Left kidney (tissue), 2 donors: ENCODE measurements around the gene NKIRAS1. TPM values are rescaled to one million over a fixed set of nuclear protein-coding genes. Genes with fewer than 3 reads are reported as not detected.
"Not testable (repeated sequence)": the region's sequence is repeated elsewhere in the genome, so short reads cannot be mapped to it uniquely, and the experiment has no call there.

Experiments
- DNase-seq: peaks from one replicate; pipeline ENCODE4 v3.0.0-alpha.2; 2013
- polyA plus RNA-seq: library from polyadenylated mRNA; unstranded; fragments of 120-200 nt; gene quantifications from one replicate; pipeline ENCODE4 v1.2.1, GENCODE V29; 2013; ENCODE audit not compliant: insufficient read length

Gene NKIRAS1
- polyA plus RNA-seq, 1 donor = 17.1 TPM

DNA sequence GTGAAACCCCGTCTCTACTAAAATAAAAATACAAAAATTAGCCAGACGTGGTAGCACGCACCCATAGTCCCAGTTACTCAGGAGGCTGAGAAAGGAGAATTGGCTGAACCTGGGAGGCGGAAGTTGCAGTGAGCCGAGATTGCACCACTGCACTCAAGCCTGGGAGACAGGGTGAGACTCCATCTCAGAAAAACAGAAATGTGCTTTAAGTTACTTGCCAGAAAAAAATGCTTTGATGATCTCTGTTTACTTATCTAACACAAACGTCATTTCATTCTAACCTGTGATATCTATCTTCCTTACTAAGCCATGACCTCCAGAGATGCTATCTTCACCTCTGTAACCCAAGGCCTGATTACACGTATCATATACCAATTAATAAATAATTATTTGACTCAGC, 7.4 kb downstream of the NKIRAS1 start:
- no peak for DNase-seq

DNA sequence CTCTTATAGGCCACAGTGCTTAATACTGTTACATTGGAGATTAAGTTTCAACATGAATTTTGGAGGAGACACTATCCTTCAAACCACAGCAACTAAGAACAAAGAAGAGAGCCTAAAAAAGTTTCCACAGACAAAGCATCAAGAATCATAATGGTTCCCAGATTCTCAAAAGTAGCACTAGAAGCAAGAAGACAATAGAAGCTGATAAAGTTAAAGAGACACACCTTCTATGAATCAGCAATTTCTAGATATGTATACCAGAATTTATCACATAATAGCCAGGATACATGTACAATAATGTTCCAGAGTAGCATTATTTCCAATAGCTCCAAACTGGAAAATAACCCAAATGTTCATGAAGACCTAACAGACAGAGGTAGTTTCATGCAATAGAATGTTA, 12.2 kb downstream of the NKIRAS1 start:
- no peak for DNase-seq

DNA sequence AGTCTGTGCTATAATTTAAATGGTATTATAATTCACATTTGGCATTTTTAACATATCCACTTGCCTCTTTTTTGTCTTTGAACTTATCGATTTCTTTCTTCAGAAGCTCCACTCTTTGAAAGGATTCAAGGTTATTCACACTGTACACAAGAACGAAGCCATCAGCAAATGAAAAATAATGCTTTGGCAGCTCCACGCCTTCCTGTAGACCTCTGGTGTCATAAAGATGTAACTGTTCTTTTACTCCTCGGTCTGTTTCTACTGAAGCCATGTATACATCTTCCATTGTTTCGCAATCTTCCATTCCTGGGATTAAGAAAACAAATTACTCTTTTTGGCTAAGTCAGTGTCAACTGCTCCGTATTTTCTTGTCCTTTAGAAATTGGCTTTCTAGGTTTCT, 16.0 kb downstream of the NKIRAS1 start:
- DNase-seq = no peak

DNA sequence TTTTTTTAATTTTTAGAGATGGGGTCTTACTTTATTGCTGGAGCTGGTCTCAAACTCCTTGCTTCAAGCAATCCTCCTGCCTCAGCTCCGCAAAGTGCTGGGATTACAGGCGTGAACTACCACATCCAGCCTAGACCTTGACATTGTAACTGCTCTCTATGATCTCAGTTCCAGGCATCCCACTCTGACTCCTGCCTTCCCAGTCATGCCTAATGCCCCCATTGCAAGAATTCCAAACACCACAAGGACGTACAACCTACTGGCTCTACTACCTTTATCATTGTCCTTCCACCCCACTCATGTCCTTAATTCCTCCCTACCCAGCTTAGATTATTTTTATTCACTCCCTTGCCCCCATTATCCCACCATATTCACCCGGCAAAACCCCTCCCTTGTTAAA, 21.6 kb downstream of the NKIRAS1 start:
- DNase-seq = no peak

DNA sequence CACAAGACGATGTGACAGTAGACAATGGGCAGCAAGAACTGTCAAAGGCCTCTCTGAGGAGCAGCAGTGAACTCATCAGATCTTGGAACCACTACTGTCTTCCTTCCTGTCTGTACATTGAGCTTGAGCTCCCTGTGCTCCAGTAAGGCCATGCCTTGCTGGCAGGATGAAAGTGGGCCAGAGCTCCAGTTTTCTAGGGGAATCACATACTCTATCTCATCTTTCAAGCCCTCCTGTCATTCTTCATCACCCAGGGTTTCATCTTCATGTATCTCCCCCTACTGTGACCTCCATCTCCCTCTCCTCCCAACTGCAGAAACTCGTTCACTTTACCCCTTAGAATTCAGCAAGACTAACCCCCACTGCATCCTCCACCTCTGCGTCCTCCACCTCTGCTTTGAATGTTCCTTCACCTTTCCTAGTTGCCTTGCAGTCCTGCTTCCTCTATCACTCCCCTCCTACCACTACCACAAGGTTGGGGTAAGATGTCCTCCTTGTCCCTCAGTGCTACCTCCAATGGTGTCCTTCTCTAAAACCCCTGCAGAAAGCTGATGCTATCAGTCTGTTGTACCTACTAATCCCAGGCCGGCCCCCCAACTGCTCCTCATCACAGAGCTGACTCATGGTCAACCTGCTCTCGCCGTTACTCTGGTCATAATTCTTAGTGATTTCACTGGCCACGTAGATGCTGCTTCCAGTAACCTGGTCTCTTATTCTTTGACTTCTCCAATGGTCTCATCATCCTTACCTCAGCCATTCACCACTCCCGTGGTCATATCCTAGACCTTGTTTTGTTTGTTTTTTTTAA, 22.3 kb downstream of the NKIRAS1 start:
- no peak for DNase-seq

DNA sequence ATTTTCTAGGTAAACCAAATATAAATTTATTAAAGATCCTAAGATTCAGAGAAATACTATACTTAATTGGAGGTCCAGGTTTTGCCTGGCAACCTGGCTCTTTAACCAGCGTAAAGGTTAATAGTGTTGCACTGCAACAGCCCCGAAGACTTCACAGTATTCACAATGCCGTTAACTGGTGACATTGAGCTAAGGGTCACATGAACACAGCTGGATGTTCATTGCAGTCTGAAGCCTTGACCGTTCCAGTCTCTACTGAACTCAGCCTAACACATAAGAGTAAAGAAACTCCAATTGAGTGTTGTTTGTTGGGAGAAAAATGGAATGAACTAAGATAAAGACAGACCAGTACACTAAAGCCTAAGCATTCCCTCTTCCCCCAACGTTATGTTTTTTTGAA, 26.8 kb downstream of the NKIRAS1 start:
- no peak for DNase-seq

DNA sequence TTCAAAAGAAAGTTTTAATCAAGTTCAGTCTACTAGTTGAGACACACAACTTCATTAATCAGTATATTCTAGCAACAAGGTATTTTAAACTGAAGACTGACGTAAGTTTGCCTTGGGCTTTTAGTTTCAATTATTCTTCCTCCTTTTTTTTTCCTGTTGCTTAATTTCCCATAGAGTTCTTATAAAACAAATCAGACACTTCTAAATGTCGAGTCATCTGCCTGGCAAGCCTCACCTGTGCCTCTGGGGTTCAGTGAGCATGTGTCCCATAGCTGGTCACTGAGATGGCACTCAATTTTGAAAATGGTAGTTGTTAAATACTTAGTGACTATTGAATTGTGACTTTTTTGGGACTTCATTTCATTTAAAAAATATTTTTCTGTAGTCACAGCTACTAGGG, 27.4 kb downstream of the NKIRAS1 start:
- no peak for DNase-seq

DNA sequence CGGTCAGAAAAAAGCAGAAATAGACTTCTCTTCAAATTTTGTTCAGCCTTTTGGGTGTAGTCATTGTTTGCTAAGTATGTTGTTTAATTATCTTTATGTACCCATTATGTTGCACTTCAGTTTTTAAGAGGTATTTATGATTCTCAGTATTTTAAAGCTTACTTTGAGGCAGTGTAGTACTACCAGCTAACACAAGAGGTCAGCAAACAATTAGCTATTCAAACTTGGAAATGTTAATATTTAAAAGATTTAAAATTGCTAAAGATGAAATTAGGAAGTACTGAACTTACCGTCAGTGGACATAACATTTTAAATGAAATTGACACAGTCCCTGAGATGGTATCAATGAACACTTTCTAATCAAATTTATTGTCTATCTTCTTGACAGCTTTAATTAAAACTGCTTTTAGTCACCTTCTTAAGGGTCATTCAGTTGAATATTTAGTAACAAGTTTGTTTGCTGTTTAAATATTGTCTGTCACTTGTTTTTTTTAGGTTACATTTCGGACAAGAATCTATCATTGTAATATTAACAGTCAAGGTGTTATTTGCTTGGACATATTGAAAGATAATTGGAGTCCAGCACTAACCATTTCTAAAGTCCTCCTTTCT, 28.1 kb downstream of the NKIRAS1 start:
- DNase-seq = no peak

DNA sequence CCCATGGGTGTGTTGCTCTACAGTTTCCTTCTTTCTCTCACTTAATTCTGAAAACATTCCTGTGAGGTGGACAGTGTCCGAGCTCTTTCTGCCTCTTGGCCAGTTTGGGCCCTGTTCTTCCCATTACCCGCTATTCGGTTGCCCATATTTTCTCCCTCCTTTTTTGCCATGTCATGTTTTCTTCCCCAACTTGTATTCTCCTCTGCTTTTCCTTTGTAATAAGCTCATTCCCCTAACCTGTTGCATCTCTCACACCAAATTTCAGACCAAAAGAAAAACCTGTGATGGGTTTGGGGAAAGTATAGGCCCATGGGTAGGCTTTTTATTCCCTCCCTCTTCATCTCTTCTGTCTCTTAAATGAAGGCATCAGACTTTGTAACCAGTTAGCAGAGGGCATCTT, 30.5 kb downstream of the NKIRAS1 start:
- no peak for DNase-seq

DNA sequence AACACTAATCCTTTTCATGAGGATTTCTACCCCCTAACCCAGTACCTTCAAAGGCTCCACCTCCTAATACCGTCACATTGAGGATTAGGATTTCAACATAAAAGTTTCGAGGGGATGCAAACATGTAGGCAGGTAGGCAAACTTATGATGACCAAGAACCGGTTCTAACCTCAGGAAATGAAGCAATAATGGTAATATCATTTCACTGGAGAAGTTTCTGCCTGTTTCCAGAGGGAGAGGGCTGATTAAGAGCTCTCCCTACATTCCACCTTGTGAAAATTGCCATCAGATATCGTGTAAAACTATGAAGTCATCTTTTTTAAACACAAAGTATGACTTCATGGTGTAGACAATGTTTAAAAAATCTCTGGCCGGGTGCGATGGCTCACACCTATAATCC, 31.6 kb downstream of the NKIRAS1 start:
- DNase-seq = no peak

DNA sequence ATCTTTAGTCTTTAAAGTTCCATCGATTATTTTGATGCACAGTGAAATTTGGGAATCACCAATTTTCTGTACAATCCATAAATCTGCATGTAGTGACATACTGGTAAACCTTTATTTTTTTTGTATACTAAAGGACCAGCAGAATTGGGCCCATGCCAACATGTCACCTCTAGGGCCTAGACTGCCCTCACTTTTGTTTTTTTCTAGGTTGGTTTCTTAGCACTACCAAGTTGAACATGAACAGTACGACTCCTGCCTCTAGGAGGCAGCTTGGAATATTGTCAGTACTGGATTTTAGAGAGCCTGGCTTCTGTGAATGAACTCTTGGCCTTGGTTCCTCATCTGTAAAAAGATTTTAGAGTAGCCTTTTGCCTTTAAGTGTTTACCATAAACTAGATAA, 32.3 kb downstream of the NKIRAS1 start:
- no peak for DNase-seq

DNA sequence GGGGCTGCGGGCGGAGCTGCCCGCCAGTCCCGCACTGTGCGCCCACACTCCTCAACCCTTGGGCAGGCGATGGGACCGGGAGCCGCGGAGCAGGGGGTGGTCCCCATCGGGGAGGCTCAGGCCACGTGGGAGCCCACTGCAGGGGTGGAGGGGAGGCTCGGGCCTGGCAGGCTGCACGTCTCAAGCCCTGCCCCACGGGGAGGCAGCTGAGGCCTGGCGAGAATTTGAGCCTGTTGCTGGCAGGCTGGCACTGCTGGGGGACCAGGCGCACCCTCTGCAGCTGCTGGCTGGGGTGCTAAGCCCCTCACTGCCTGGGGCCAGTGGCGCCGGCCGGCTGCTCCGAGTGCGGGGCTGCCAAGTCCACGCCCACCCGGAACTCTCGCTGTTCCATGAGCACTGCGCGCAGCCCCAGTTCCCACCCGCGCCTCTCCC, 34.3 kb downstream of the NKIRAS1 start:
- no peak for DNase-seq

DNA sequence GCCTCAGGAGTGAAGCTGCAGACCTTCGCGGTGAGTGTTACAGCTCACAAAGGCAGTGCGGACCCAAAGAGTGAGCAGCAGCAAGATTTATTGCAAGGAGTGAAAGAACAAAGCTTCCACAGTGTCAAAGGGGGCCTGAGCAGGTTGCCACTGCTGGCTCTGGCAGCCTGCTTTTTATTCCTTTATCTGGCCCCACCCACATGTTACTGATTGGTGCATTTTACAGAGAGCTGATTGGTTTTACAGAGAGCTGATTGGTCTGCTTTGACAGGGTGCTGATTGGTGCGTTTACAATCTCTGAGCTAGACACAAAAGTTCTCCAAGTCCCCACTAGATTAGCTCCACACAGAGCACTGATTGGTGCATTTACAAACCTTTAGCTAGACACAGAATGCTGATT, 34.8 kb downstream of the NKIRAS1 start:
- not testable (repeated sequence) for DNase-seq

DNA sequence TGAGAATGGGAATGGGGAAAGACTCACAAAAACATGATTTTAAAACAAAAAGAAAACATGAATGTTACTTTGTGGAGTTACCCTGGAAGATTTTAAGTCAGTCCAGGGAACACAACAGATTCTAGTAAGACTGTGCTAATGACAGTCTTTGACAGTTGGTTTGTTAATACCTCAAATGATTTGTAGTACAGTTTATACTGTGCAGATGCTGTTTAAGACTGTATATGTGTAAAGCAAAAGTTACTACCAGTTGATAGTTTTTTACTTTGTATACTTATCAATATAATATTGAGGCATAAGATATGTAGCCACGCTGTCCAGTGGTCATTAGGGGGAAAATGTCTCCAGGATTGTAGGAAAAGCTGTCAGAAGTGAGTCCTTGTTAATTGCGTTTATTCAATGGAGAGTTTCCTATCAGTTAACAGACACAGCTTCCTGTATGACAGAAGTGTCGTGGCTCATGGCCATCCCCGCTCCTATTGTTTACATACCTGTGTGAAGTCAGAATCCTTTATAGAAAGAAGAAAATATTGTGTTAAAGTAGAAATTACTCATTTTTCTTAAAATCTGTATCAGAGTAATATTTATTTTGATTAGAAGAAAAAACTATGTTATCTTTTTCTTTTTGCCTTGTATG, 36.0 kb downstream of the NKIRAS1 start:
- DNase-seq = no peak

DNA sequence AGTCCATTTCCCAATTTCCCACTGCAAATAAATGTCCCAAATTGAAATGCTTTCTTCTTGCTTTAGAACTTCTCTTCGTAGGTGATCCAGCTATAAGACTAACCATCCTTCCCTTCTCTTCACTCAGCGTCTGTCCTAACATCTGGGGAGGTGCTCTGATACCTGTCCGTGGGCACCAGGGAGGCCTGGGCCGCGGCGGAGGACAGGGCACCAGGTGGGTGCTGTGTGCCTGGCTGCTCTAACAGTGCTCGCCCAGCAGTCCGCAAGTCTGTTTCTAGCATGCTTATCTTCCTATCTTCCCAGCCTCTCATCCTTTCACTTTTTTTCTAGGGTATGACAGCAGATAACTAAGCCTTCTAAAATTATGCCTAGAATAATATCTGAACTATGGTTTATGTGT, 37.3 kb downstream of the NKIRAS1 start:
- no peak for DNase-seq

DNA sequence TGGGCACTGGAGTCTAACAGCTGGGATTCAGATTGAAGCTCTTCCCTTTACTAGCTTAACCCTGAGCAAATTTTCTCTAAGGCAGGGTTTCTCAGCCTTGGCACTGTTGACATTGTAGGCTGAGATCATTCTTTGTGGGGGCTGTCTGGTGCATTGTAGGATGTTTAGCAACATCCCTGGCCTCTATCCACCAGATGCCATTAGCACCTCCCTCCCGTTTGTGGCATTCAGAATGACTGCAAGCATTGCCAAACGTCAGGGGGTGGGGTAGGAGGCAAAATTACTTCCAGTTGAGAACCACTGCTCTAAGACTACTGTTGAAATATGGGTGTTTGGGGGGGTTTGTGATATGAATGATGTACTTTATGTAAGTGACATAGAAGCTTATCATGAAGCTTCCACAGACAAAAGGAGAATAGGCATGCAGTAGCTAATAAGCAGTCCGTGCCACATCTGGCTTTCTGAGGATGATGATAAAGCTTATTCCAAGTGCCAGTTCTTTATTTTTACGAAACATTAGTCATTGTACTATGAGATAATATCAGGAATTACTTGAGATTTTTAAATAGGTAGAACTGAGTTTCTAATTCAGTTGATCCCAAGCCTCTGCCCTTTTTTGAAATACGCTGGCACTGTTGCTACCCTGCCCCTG, 39.3 kb downstream of the NKIRAS1 start:
- no peak for DNase-seq

DNA sequence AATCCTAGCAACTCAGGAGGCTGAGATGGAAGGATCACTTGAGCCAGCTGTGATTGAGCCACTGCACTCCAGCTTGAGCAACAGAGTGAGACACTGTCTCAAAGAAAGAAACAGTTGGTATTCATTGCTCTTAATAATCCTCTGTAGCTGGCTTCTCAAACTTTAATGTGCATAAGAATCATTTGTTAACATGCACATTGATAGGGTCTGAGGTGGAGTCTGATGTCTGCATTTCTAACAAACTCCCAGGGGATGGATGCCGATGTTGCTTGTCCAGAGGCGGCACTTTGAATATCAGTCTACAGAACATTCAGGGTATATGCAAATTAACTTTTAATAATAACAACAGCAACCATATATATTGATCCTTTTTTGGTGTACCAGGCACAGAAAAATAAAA, 39.9 kb downstream of the NKIRAS1 start:
- no peak for DNase-seq

DNA sequence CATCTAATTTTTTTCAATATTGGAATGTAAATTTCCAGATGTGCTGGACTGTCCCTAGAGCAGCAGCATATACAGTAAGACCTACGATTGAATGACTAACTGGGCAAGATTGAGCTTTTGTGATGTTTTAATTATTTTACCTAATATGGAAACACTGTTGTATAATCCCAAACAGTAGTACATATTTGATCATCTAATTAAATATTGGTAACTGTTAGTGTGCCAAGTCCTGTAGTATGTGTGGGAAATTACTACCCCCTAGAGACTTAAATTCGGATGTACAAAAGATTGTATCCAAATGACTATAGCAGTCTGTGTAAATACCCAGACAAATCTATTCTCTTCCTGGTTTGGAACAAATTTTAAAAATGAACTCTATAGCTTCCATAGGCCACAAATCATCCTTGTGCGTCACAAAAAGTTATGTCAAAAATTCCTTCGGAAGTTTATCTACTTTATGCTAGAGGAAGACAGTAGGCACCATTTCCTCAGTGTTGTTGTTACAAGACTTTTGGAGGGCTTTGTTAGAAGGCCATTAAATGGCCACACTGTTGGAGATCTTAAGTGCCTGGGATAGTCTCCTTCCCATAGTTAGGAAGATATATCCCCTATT, 41.6 kb downstream of the NKIRAS1 start:
- no peak for DNase-seq

DNA sequence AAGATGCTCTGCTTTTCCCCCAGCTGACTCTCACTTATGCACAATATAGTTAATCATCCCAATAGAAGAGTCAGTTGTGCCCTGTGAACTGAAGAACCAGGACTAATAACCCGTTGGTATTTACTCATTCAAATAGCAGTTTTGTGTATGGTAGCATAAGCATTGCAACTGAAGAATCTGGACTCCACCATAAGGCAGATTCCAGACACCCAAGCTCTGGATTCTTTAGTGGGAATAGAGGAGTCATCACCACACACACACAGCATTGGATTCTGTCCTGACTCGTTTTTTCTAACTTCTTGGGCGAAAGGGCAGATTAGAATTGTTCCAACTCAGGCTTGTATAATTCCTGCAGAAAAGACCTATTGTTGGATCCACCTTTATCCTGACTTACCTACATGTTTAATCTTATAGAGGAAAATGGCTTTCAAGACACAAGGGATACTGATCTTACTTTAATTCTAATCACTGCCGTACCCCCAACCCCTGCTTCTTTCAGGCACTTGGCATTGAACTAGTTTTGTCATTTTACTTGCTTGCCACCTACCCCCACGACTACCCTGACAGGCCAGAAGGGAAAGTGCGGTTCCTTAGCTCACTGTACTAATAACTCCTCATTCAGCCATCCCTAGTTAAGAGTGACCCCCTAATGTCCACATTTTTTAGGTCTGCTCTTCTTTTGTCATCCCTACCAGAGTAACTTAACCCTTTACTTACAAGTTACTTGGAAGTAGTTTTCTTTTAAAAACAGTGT, 42.3 kb downstream of the NKIRAS1 start:
- DNase-seq = no peak

DNA sequence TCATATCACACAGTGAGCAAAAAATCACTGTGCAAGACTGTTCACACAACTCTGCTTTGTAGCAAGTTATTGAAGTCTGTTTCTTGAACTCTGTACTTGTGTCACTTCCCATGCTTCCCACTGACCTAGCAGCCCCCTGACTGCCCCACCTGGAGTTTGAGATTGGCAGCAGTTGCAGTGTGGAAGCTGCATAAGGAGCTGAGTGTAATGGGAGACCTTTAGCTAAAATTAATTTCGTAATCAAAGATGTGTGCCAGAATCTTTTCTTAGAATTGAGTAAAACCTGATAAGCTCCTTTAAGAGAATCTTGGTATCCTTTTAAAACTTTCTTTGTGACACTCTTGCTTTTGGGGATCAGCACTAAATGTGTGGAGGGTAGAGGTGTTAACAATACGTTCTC, 42.8 kb downstream of the NKIRAS1 start:
- DNase-seq = no peak

DNA sequence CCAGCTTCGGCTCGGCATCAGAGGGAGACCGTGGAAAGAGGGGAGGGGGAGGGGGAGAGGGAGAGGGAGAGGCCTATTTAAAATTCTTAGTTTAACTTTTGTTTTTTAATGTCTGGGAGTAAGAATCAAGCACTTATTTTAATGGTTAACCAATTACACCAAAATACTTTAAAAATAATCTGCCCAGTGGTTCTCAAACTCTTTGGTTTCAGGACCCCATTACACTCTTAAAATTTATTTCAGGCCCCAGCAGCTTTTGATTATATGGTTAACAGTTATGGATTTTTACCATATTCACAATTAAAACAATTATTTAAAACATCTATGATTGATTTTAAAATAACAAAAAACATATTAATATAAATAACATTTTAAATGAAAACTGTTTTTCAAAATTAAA, 44.5 kb downstream of the NKIRAS1 start:
- DNase-seq = no peak

DNA sequence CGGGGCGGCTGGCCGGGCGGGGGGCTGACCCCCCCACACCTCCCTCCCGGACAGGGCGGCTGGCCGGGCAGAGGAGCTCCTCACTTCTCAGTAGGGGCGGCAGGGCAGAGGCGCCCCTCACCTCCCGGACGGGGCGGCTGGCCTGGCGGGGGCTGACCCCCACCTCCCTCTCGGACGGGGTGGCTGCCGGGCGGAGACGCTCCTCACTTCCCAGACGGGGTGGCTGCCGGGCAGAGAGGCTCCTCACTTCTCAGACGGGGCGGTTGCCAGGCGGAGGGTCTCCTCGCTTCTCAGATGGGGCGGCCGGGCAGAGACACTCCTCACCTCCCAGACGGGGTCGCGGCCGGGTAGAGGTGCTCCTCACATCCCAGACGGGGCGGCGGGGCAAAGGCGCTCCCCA, 45.4 kb downstream of the NKIRAS1 start:
- not testable (repeated sequence) for DNase-seq
